Measurements from ENCODE around the gene PTPN4. TPM values are rescaled to one million over a fixed set of nuclear protein-coding genes. Genes with fewer than 3 reads are reported as not detected.

PTPN4 gene
- total RNA-seq, 4 donors from 2014 or later = 15.0 to 45.2 (median 21.1) TPM

DNA sequence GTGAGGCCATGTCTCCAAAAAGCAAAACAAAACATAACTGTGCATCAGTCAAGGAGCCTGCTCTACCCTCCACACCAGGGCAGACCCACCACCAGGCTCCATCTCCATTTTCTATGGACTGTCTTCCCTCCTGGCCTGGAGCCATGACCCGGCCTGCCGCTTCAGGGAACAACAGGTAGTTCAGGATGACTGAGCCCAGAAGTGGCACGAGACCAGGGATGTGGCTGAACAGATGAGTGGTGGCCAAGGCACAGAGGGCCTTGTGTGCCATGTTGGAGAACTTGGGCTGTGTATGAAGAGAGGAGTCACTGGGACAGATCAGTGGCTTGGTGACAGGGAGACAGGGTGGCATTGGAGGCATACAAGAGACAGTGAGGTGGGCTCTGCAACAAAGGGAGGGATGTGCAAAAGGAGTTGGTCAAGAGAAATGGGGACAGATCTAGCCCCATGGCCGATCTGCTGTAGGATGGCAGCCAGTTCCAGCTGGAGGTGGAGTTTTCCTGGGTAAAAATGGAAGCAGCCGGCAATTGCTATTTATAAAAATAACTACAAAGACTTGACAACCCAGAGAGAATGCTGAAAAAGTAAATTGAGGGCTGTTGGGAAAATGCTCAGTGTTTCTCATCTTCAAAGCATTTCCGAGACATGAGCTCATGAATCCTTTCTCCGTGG, 45.8 kb upstream of the PTPN4 start:
- no peaks in the 10 kb centered on the region for H3K27me3 ChIP-seq
- H3K4me3 ChIP-seq = no peak overlapping the region
- H3K36me3 ChIP-seq = no peaks in the 10 kb centered on the region
- TF ChIP-seq EP300 (IDR thresholded peaks at IDR 0.05) (no peak), POLR2A (IDR thresholded peaks at IDR 0.05) (no peak)
- TF ChIP-seq, protein P1, sequence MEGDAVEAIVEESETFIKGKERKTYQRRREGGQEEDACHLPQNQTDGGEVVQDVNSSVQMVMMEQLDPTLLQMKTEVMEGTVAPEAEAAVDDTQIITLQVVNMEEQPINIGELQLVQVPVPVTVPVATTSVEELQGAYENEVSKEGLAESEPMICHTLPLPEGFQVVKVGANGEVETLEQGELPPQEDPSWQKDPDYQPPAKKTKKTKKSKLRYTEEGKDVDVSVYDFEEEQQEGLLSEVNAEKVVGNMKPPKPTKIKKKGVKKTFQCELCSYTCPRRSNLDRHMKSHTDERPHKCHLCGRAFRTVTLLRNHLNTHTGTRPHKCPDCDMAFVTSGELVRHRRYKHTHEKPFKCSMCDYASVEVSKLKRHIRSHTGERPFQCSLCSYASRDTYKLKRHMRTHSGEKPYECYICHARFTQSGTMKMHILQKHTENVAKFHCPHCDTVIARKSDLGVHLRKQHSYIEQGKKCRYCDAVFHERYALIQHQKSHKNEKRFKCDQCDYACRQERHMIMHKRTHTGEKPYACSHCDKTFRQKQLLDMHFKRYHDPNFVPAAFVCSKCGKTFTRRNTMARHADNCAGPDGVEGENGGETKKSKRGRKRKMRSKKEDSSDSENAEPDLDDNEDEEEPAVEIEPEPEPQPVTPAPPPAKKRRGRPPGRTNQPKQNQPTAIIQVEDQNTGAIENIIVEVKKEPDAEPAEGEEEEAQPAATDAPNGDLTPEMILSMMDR (IDR thresholded peaks at IDR 0.05) = no peak
- H3K4me1 ChIP-seq = no peaks in the 10 kb centered on the region
- no peak overlapping the region for H3K27ac ChIP-seq
- WGBS, 2 donors = 70 to 71% methylated on average over 7 of the region's 7 CpGs
- no peak for DNase-seq (ENCODE audit: low spot score in 2 of 2)
- H3K9me3 ChIP-seq = no peaks in the 10 kb centered on the region

DNA sequence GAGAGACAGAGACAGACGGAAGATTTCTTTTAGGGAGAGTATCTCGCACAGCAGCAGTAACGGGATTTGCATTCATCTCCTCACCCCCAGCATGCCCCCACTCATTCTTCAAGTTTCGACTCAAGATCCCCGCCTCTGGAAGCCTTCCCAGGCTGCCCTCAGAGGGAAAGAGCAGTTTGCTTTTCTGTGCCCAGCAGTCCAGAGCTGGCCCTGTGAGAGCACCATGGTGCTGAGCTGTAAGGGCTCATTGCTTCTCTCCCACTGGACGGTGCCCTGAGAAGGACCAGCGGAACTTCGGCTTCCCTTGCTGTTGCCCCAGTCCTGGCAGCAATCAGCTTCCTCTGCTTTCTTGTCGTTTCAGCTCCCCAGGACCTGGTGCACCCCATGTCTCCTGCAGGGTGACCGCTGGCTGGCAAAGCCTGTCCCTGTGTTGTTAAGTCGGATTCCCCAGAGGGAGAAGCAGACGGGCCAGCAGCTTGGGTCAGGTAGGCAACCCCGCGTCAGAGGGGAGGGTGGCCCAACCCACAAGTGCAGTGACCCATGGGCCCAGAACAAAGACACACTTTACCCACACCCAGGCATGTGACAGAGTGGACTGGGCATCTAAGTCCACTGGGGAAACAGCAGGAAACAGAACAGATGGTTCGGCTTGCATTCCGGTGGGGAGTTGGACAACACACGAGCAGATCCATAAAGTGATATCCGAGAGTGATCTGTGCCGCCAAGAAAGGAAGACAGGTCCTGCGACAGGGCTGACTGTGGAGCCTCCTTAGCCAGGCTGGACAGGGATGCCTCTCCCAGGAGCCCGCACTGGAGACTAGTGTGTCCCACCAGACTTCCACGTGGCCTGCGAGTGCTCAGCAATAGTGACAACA, 44.1 kb upstream of the PTPN4 start:
- no peak for DNase-seq (ENCODE audit: low spot score in 2 of 2)

DNA sequence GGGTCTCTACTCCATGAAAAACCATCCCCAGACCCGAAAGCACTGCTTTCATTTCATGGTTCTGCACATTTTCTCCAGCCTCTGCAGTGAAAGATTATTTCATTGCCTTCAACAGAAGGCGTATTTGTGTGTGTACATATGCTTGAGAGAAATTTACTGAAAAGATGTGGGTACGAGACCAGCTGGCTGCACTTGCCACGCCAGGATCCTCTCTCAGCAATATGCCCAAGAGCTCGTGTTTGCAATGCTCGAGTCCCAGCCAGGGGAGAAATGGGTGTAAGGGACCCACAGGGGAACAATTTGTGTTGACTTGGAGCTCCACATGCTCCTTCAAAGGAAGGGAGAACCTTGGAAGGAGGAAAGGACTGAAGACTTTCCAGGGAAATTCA, 43.4 kb upstream of the PTPN4 start:
- Histone ChIP-seq H3K27me3 (no peaks in the 10 kb centered on the region), H3K36me3 (no peaks in the 10 kb centered on the region), H3K9me3 (no peaks in the 10 kb centered on the region), H3K4me3 (no peak overlapping the region), H3K27ac (no peak overlapping the region), H3K4me1 (no peaks in the 10 kb centered on the region)
- TF ChIP-seq EP300 (IDR thresholded peaks at IDR 0.05) (no peak), POLR2A (IDR thresholded peaks at IDR 0.05) (no peak)
- TF ChIP-seq, protein P1 (IDR thresholded peaks at IDR 0.05) = no peak
- WGBS, 2 donors = 89 to 95% methylated on average over 6 of the region's 6 CpGs
- no peak for DNase-seq (ENCODE audit: low spot score in 2 of 2)

More for the DNA sequence above, 44.1 kb upstream of the PTPN4 start:
- no peaks in the 10 kb centered on the region for H3K36me3 ChIP-seq
- no peak overlapping the region for H3K27ac ChIP-seq
- H3K27me3 ChIP-seq = no peaks in the 10 kb centered on the region
- H3K4me1 ChIP-seq = no peaks in the 10 kb centered on the region
- TF ChIP-seq POLR2A (IDR thresholded peaks at IDR 0.05) (no peak), EP300 (IDR thresholded peaks at IDR 0.05) (no peak)
- TF ChIP-seq, protein P1 (IDR thresholded peaks at IDR 0.05) = no peak
- no peaks in the 10 kb centered on the region for H3K9me3 ChIP-seq
- no peak overlapping the region for H3K4me3 ChIP-seq
- WGBS, 2 donors = 80 to 82% methylated on average over 23 of the region's 23 CpGs

DNA sequence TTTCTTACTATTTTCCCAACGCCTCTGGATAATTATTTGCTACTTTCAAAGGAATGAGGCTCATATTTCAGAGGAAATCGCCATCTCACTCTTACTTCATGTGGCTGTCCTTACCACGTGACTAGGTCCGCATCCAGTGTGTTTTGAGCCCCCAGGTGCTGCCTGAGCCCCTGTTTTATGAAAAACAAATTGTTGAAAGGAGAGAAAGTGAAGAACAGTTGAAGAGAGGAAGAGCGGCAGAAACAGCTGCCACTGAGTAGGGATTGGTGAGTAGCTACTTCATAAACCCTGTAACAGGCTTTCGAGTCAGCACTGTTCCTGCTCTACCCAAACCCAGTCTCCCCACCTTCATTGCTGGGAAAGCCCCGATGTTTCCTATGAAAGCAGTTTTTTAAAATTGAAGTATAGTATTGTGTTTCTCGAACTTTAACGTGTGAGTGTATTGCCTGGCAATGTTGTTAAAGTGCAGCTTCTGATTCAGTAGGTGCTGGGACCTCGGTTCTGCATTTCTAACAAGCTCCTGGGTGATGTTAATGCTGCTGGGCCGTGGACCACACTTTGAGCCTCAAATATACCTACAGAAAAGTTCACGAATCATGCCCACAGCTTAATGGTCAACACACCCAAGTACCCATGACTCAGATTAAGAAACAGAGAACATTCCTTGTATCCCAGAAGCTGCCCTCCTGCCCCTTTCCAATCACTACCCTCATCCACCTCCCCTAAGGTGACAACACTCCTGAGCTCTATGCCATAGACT, 41.0 kb upstream of the PTPN4 start:
- no peaks in the 10 kb centered on the region for H3K4me1 ChIP-seq
- H3K27ac ChIP-seq = no peak overlapping the region
- H3K27me3 ChIP-seq = no peaks in the 10 kb centered on the region
- H3K4me3 ChIP-seq = no peak overlapping the region
- no peaks in the 10 kb centered on the region for H3K36me3 ChIP-seq
- TF ChIP-seq POLR2A (IDR thresholded peaks at IDR 0.05) (no peak), EP300 (IDR thresholded peaks at IDR 0.05) (no peak)
- DNase-seq (ENCODE audit: low spot score in 2 of 2) = no peak
- H3K9me3 ChIP-seq = no peaks in the 10 kb centered on the region
- WGBS, 2 donors = 83 to 85% methylated on average over 12 of the region's 12 CpGs

DNA sequence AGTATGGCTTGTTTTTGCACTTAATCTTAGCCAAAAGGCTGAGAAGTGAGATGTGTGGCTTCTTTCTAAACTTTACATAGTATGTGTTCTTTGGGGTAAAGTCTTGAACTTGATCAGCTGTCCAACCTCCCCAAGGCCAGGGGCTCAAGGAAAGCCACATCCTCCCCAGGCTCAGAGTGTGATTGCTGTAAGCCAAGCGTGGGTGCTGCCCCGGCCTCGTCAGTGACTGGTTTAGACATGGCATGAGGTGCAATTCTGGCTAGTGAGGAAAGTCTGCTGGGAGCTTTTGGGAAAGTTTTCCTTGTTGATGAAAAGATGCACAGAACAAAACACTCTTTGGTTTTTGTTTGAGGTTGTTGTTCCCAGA, 40.5 kb upstream of the PTPN4 start:
- no peak overlapping the region for H3K27ac ChIP-seq
- H3K4me1 ChIP-seq = no peaks in the 10 kb centered on the region
- no peak overlapping the region for H3K4me3 ChIP-seq
- TF ChIP-seq, protein P1 (IDR thresholded peaks at IDR 0.05) = no peak
- TF ChIP-seq EP300 (IDR thresholded peaks at IDR 0.05) (no peak), POLR2A (IDR thresholded peaks at IDR 0.05) (no peak)
- H3K27me3 ChIP-seq = no peaks in the 10 kb centered on the region
- WGBS, 2 donors = 82 to 87% methylated on average over 3 of the region's 3 CpGs
- no peak for DNase-seq (ENCODE audit: low spot score in 2 of 2)
- no peaks in the 10 kb centered on the region for H3K9me3 ChIP-seq
- no peaks in the 10 kb centered on the region for H3K36me3 ChIP-seq

Measured in tibial nerve (tissue), 4 donors.